Tibial nerve (tissue), 4 donors: ENCODE results near the gene TAF11L7. TPM values are rescaled to one million over a fixed set of nuclear protein-coding genes. Genes with fewer than 3 reads are reported as not detected.
"Not testable (repeated sequence)": the region's sequence is repeated elsewhere in the genome, so short reads cannot be mapped to it uniquely, and the experiment has no call there.

Source experiments
- DNase-seq, 2 donors: peaks; one replicate each; pipeline ENCODE4 v3.0.0-alpha.2; 2019; ENCODE audit warnings: low spot score in 2 of 2
- H3K27ac ChIP-seq, 4 donors: fragments of 200-600 bp; sonication (generic) in 3 of 4; one replicate each; pipeline ENCODE4 v1.5.1; 2017 to 2019; ENCODE audit warnings: mild to moderate bottlenecking in 1 of 4
- H3K27me3 ChIP-seq, 2 donors: fragments of 200-600 bp; sonication (generic) in 1 of 2; one replicate each; pipeline versions ENCODE4 v1.5.1 to v1.6.0; 2017 to 2019
- H3K36me3 ChIP-seq, 3 donors: fragments of 200-600 bp; sonication (generic); one replicate each; pipeline ENCODE4 v1.5.1; 2018 to 2019
- H3K4me1 ChIP-seq, 4 donors: fragments of 200-600 bp; sonication (generic) in 3 of 4; one replicate each; pipeline ENCODE4 v1.5.1; 2017 to 2019
- H3K4me3 ChIP-seq, 4 donors: fragments of 200-600 bp; sonication (generic) in 3 of 4; one replicate each; pipeline ENCODE4 v1.5.1; 2017 to 2019; ENCODE audit warnings: mild to moderate bottlenecking in 1 of 4, moderate library complexity in 1 of 4
- H3K9me3 ChIP-seq, 4 donors: fragments of 200-600 bp; sonication (generic) in 3 of 4; one replicate each; pipeline ENCODE4 v1.5.1; 2017 to 2019
- CTCF ChIP-seq, 5 experiments: fragments of 200-600 bp in 3 of 5; fragments of 450-650 bp in 2 of 5; sonication (generic) in 3 of 5; IDR thresholded peaks; one replicate each; pipeline ENCODE4 v1.5.1; 2016 to 2019; ENCODE audit warnings: antibody characterized with exemption in 5 of 5, mild to moderate bottlenecking in 3 of 5, moderate library complexity in 2 of 5
- EP300 ChIP-seq, 2 donors: sonication (generic); formaldehyde crosslinking; IDR thresholded peaks; one replicate each; pipeline ENCODE4 v1.6.1; 2017; ENCODE audit warnings: antibody characterized with exemption in 2 of 2, mild to moderate bottlenecking in 1 of 2
- POLR2A ChIP-seq, 2 donors: fragments of 450-650 bp; IDR thresholded peaks; one replicate each; pipeline ENCODE4 v1.6.1; 2017; ENCODE audit warnings: antibody characterized with exemption in 2 of 2, mild to moderate bottlenecking in 2 of 2, moderate library complexity in 2 of 2
- WGBS, 2 donors: methylation state at CpG; one replicate each; pipeline ENCODE4 v1.1.5; 2018; 5-methylcytosine and 5-hydroxymethylcytosine counted together
- small RNA-seq: library from RNA; depleted of rRNA; stranded (forward); fragments of <200 nt; gene quantifications from one replicate; pipeline ENCODE3, GENCODE V24; 2016
- total RNA-seq, 4 donors: library from RNA; depleted of rRNA; stranded (reverse); fragments of >200 nt; gene quantifications; one replicate each; pipeline ENCODE4 v1.1.0, GENCODE V29; 2016

Gene TAF11L7
- total RNA-seq, 4 donors from 2014 or later: not detected

GRCh38 chr5:17614872-17615605 is 29.5 kb upstream of the TAF11L7 start:
- H3K27ac ChIP-seq: no peak overlapping the region
- H3K36me3 ChIP-seq: no peaks in the 10 kb centered on the region
- TF ChIP-seq EP300 (IDR thresholded peaks at IDR 0.05) (no peak), CTCF (IDR thresholded peaks at IDR 0.05) (no peak), POLR2A (IDR thresholded peaks at IDR 0.05) (no peak)
- H3K4me3 ChIP-seq: no peak overlapping the region
- no peak for DNase-seq
- no peaks in the 10 kb centered on the region for H3K9me3 ChIP-seq
- WGBS, 2 donors: 91 to 97% methylated on average over 12 to 17 of the region's 17 CpGs
- H3K4me1 ChIP-seq: no peaks in the 10 kb centered on the region
- H3K27me3 ChIP-seq: no peaks in the 10 kb centered on the region

GRCh38 chr5:17610092-17610491 is 24.5 kb upstream of the TAF11L7 start, which contains the start of gene TAF11L12:
Gene TAF11L12, plus strand, starts transcription at chr5:17610392.
- not testable (repeated sequence) for H3K9me3 ChIP-seq, H3K27me3 ChIP-seq, H3K4me1 ChIP-seq, H3K27ac ChIP-seq, H3K36me3 ChIP-seq, DNase-seq, H3K4me3 ChIP-seq
- 47 to 77% methylated on average over 2 of the region's 2 CpGs for WGBS, 2 donors

GRCh38 chr5:17607461-17607860 is 21.9 kb upstream of the TAF11L7 start:
- DNase-seq, H3K27ac ChIP-seq, H3K4me3 ChIP-seq, H3K4me1 ChIP-seq, H3K27me3 ChIP-seq, H3K36me3 ChIP-seq, H3K9me3 ChIP-seq: not testable (repeated sequence)
- WGBS, 2 donors: 85 to 97% methylated on average over 4 of the region's 4 CpGs

GRCh38 chr5:17604951-17605350 is 19.4 kb upstream of the TAF11L7 start:
- no peaks in the 10 kb centered on the region for H3K36me3 ChIP-seq
- WGBS, 2 donors: 92 to 93% methylated on average over 14 of the region's 14 CpGs
- no peak for DNase-seq
- no peaks in the 10 kb centered on the region for H3K4me1 ChIP-seq
- H3K4me3 ChIP-seq: no peak overlapping the region
- no peak overlapping the region for H3K27ac ChIP-seq
- no peaks in the 10 kb centered on the region for H3K27me3 ChIP-seq
- TF ChIP-seq EP300 (IDR thresholded peaks at IDR 0.05) (no peak), POLR2A (IDR thresholded peaks at IDR 0.05) (no peak), CTCF (IDR thresholded peaks at IDR 0.05) (no peak)
- peaks cover 0 to 3% (median 0%) of the 10 kb centered on the region in 4 donors for H3K9me3 ChIP-seq

- not testable (repeated sequence) for H3K27me3 ChIP-seq, DNase-seq
- WGBS, 2 donors: 57 to 60% methylated on average over 6 of the region's 6 CpGs
Measured at GRCh38 chr5:17603880-17604279, 18.3 kb upstream of the TAF11L7 start, which contains the start of gene TAF11L11. Gene TAF11L11, plus strand, starts transcription at chr5:17604183.

GRCh38 chr5:17597728-17598127 is 12.2 kb upstream of the TAF11L7 start, which contains the start of gene TAF11L10:
Gene TAF11L10, minus strand, starts transcription at chr5:17597828.
- H3K4me1 ChIP-seq, H3K4me3 ChIP-seq, H3K27me3 ChIP-seq, H3K27ac ChIP-seq, H3K9me3 ChIP-seq, DNase-seq, H3K36me3 ChIP-seq: not testable (repeated sequence)
- no CpG with 5 or more reads among the region's 15 CpGs for WGBS, 2 donors

More at GRCh38 chr5:17603880-17604279, 18.3 kb upstream of the TAF11L7 start, which contains the start of gene TAF11L11:
- H3K27ac ChIP-seq, H3K9me3 ChIP-seq, H3K36me3 ChIP-seq, H3K4me3 ChIP-seq, H3K4me1 ChIP-seq: not testable (repeated sequence)

- not testable (repeated sequence) for H3K4me3 ChIP-seq, H3K9me3 ChIP-seq, H3K36me3 ChIP-seq, H3K27me3 ChIP-seq, DNase-seq, H3K27ac ChIP-seq, H3K4me1 ChIP-seq
- 91 to 96% methylated on average over 13 of the region's 15 CpGs for WGBS, 2 donors
Measured at GRCh38 chr5:17594255-17594654, 8.7 kb upstream of the TAF11L7 start, which contains the start of gene TAF11L9. Gene TAF11L9, minus strand, starts transcription at chr5:17594394.

- WGBS, 2 donors: no CpG with 5 or more reads among the region's 16 CpGs
Measured at GRCh38 chr5:17590860-17591259, 5.3 kb upstream of the TAF11L7 start, which contains the start of gene TAF11L8. Gene TAF11L8, minus strand, starts transcription at chr5:17590960.

More at GRCh38 chr5:17590860-17591259, 5.3 kb upstream of the TAF11L7 start, which contains the start of gene TAF11L8:
- H3K27me3 ChIP-seq, H3K9me3 ChIP-seq, DNase-seq, H3K4me1 ChIP-seq, H3K27ac ChIP-seq, H3K4me3 ChIP-seq, H3K36me3 ChIP-seq: not testable (repeated sequence)

Small RNA genes lying within 50 kb of the gene (small RNA-seq; reads per million reads assigned to genes)
- gene AC233724.3 (not detected), gene AC233724.6 (not detected), gene AC233724.7 (not detected)

Other genes with a start within 250 kb of the TAF11L7 start
- not detected for gene TAF11L2, start 87.5 kb downstream of the TAF11L7 start, total RNA-seq
- not detected for gene TAF11L3, start 67.4 kb downstream of the TAF11L7 start, total RNA-seq
- gene TAF11L4, start 64.0 kb downstream of the TAF11L7 start, total RNA-seq: not detected
- gene TAF11L5, start 60.5 kb downstream of the TAF11L7 start, total RNA-seq: not detected
- not detected for gene TAF11L6, start 57.1 kb downstream of the TAF11L7 start, total RNA-seq
- gene TAF11L8, start 5.2 kb upstream of the TAF11L7 start, total RNA-seq: not detected
- gene TAF11L9, start 8.6 kb upstream of the TAF11L7 start, total RNA-seq: not detected
- not detected for gene TAF11L10, start 12.1 kb upstream of the TAF11L7 start, total RNA-seq
- not detected for gene TAF11L11, start 18.4 kb upstream of the TAF11L7 start, total RNA-seq
- not detected for gene TAF11L12, start 24.6 kb upstream of the TAF11L7 start, total RNA-seq
- gene TAF11L13, start 46.3 kb upstream of the TAF11L7 start, total RNA-seq: not detected
- not detected for gene TAF11L14, start 48.7 kb upstream of the TAF11L7 start, total RNA-seq